GM19193 (cell line): ENCODE data around the gene ANXA4.

Source experiments
- POLR2A ChIP-seq: IDR thresholded peaks from 4 replicates; pipeline ENCODE4 v1.6.1; 2011; ENCODE audit not compliant: insufficient read depth, insufficient read length; ENCODE audit errors: extremely low read depth

ANXA4 gene

GRCh38 chr2:69844560-69844959 lies 102.6 kb downstream of the ANXA4 start:
- no peak for TF ChIP-seq POLR2A

DNA sequence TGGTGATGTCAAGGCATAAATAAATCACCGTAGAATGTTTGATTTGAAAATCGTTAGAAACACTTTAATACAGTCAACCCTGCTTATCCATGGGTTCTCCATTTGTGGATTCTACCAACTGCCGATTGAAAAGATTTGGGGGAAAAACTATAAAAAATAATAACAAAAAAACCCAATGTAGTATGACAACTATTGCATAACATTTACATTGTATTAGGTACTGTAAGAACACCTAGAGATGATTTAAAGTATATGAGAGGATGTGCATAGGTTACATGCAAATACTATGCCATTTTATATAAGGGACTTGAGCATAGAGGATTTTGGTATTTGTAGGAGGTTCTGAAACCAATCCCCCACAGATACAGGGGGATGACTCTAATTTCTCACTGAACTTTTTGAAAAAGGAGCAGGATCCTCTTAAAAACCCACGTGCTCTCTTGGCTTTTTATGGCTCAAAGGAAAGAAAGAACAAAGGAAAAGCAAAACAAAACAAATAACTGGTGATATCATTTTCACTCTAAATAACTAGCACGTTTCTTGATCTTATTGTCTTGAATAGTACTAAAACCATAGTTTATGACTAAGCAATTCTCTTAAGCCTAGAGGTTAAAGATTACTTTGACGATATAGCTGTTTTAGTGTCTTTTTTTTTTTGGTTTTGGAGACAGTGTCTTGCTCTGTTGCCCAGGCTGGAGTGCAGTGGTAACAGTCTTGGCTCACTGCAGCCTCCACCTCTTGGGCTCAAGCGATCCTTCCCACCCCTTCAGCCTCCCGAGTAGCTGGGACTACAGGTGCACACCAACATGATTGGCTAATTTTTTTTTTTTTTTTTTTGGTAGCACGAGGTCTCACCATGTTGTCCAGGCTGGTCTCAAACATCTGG lies 104.5 kb downstream of the ANXA4 start:
- TF ChIP-seq POLR2A: no peak

GRCh38 chr2:69847068-69847828 lies 105.3 kb downstream of the ANXA4 start:
- TF ChIP-seq POLR2A: no peak

DNA sequence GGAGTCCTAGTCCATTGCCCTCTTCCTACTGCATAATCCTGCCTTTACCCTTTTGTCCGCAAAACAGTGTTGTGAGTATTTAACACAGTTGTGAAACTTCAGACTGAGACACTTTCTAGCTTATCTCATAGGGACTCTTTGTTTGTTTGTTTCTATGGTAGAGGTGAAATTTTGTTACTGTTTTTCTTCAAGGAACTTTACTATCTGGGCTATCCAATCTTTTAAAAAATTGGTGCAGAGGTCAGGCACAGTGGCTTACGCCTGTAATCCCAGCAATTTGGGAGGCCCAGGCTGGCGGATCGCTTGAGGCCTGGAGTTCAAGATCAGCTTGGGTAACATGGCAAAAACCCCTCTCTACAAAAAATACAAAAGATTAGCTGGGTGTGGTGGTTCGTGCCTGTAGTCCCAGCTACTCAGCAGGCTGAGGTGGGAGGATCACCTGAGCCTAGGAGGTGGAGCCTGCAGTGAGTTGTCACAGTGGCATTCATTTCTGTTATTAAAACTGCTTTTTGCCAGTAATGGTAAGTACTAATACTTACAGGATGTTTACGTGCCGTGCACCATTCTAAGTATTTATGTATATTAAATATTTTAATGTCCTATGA lies 106.4 kb downstream of the ANXA4 start:
- no peak for TF ChIP-seq POLR2A

- no peak for TF ChIP-seq POLR2A
These were observed 116.3 kb downstream of the ANXA4 start for GRCh38 chr2:69858261-69858660.

GRCh38 chr2:69863298-69863697 lies 121.4 kb downstream of the ANXA4 start:
- TF ChIP-seq POLR2A: no peak
